Heart left ventricle (tissue), 16 donors: Measurements from ENCODE around the gene NTRK2. TPM values are rescaled to one million over a fixed set of nuclear protein-coding genes. Genes with fewer than 3 reads are reported as not detected.

Experiments used
- ATAC-seq, 4 donors: fragments of 200-7000 bp; cut with Tn5 transposase; one replicate each; pipeline ENCODE4 v1.9.1; 2020 to 2022; ENCODE audit warnings: moderate library complexity in 4 of 4, mild to moderate bottlenecking in 3 of 4, moderate number of reproducible peaks in 1 of 4
- DNase-seq, 5 donors: peaks; one replicate each; pipeline ENCODE4 v3.0.0-alpha.2; 2020
- H3K27ac ChIP-seq, 12 donors: fragments of 200-600 bp; sonication (generic) in 4 of 12; one replicate each; pipeline versions ENCODE4 v1.5.0 to v1.8.0; 2016 to 2022; ENCODE audit warnings: mild to moderate bottlenecking in 2 of 12
- H3K27me3 ChIP-seq, 9 donors: fragments of 200-600 bp; sonication (generic) in 2 of 9; one replicate each; pipeline versions ENCODE4 v1.5.1 to v1.8.0; 2016 to 2022; ENCODE audit warnings: mild to moderate bottlenecking in 3 of 9
- H3K36me3 ChIP-seq, 9 donors: fragments of 200-600 bp; sonication (generic) in 2 of 9; one replicate each; pipeline versions ENCODE4 v1.5.0 to v1.8.0; 2018 to 2022; ENCODE audit warnings: mild to moderate bottlenecking in 2 of 9
- H3K4me1 ChIP-seq, 12 donors: fragments of 200-600 bp; sonication (generic) in 4 of 12; one replicate each; pipeline versions ENCODE4 v1.5.0 to v1.8.0; 2016 to 2022; ENCODE audit warnings: mild to moderate bottlenecking in 3 of 12
- H3K4me3 ChIP-seq, 12 donors: fragments of 200-600 bp; sonication (generic) in 4 of 12; one replicate each; pipeline versions ENCODE4 v1.5.0 to v1.8.0; 2017 to 2022; ENCODE audit warnings: mild to moderate bottlenecking in 9 of 12, moderate library complexity in 4 of 12
- H3K9me3 ChIP-seq, 12 donors: fragments of 200-600 bp; sonication (generic) in 4 of 12; one replicate each; pipeline versions ENCODE4 v1.5.0 to v1.8.0; 2016 to 2022; ENCODE audit warnings: mild to moderate bottlenecking in 1 of 12
- POLR2A ChIP-seq, 2 donors: fragments of 450-650 bp; IDR thresholded peaks; one replicate each; pipeline ENCODE4 v1.6.1; 2017; ENCODE audit warnings: antibody characterized with exemption in 2 of 2, mild to moderate bottlenecking in 2 of 2, moderate library complexity in 2 of 2
- WGBS, 4 donors: extraction: QIAGEN DNeasy Blood & Tissue Kit in 2 of 4; methylation state at CpG; one replicate each; pipeline versions ENCODE4 v1.1.5 to v1.1.7; 2013 to 2018; 5-methylcytosine and 5-hydroxymethylcytosine counted together
- intact Hi-C, 10 donors: fragments of 100-400 bp; cut with DNase I; formaldehyde crosslinking; loops; one replicate each; pipeline versions ENCODE4 v1.11.1 to v1.14.2; 2022
- polyA plus RNA-seq, 2 donors: library from polyadenylated mRNA; stranded (reverse); fragments of 200-250 nt; gene quantifications; one replicate each; pipeline ENCODE4 v1.2.3, GENCODE V29; 2013
- total RNA-seq, 9 donors: library from RNA; depleted of rRNA in 2 of 9; stranded (reverse); fragments of >200 nt in 2 of 9; fragmentation: NEBNext Ultra II Directional in 3 of 9; extraction: Animal tissue kit (Norgen Biotek cat#: 25700) in 3 of 9; gene quantifications; one replicate each; pipeline versions ENCODE4 v1.1.0 to v1.2.4, GENCODE V29; 2016 to 2023
- TF ChIP-seq, protein P1 (sequence below), 12 donors: fragments of 200-600 bp; sonication (generic) in 4 of 12; IDR thresholded peaks; one replicate each; pipeline versions ENCODE4 v1.5.0 to v1.8.0; 2018 to 2022; ENCODE audit warnings: antibody characterized with exemption in 12 of 12, mild to moderate bottlenecking in 5 of 12
- donor health status: ischemic (EF 13 %, LVEDD 7.1; RV severe dilation, severe dysfunction).
- donor health status: healthy with polysubstance abuse.
- donor health status: DM: no; HTN: yes; CAD: no.
- donor health status: DM: no; HTN: no; CAD: no.
- donor health status: ischemic (EF 25% LVEDD 6.9; RV normal size, moderate dysfunction).
- donor health status: ischemic (EF 25% LVEDD 5.7; RV mildly dilated, moderate dysfunction).
- donor health status: healthy.
- donor health status: DM: yes; HTN: yes; CAD: no.
- donor health status: ischemic (EF 35%, LVEDD 5.7; RV mildly dilated, moderate dysfunction).
- donor health status: nonischemic (EF 11% LVEDD 7.7; RV severe dilation, severe dysfunction).
- donor health status: DM: yes; HTN: yes; CAD: no.
- donor health status: PGD.
- donor health status: ischemic (EF 29% LVEDD 5.4; RV normal size, mild dysfunction).
- donor health status: nonischemic (EF 23%, LVEDD 6.1; RV moderate dilation, normal function).

Gene NTRK2
- total and polyA plus RNA-seq, 11 donors, result 0.86 to 16.0 (median 2.4) TPM

DNA sequence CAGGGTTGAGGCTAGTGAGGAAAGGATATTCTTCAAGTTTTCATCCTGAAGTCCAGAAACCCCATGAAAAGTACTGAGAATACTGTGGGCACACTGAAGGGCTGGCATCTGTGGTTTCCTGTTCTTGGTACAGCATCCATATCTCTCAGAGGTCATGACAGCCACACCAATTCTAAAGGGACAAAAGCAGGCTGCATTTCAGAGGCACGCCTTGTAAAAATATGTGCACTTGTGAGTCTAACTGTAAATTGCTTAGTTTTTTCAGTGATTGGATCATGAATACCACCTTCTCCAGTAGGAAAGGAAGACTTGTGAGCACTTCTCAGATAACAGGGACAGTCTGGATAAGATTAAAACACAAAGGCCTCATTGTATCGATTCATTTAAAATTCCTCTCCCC is 230.9 kb downstream of the NTRK2 start:
- DNase-seq (no peak), ATAC-seq (no peak)
- Histone ChIP-seq H3K4me1 (peaks cover 0 to 3% (median 0%) of the 10 kb centered on the region in 12 donors), H3K27me3 (no peaks in the 10 kb centered on the region), H3K36me3 (no peaks in the 10 kb centered on the region), H3K9me3 (no peaks in the 10 kb centered on the region), H3K27ac (no peak overlapping the region), H3K4me3 (no peak overlapping the region)
- TF ChIP-seq, protein P1, sequence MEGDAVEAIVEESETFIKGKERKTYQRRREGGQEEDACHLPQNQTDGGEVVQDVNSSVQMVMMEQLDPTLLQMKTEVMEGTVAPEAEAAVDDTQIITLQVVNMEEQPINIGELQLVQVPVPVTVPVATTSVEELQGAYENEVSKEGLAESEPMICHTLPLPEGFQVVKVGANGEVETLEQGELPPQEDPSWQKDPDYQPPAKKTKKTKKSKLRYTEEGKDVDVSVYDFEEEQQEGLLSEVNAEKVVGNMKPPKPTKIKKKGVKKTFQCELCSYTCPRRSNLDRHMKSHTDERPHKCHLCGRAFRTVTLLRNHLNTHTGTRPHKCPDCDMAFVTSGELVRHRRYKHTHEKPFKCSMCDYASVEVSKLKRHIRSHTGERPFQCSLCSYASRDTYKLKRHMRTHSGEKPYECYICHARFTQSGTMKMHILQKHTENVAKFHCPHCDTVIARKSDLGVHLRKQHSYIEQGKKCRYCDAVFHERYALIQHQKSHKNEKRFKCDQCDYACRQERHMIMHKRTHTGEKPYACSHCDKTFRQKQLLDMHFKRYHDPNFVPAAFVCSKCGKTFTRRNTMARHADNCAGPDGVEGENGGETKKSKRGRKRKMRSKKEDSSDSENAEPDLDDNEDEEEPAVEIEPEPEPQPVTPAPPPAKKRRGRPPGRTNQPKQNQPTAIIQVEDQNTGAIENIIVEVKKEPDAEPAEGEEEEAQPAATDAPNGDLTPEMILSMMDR (IDR thresholded peaks at IDR 0.05), result no peak
- TF ChIP-seq POLR2A (IDR thresholded peaks at IDR 0.05), result no peak
- intact Hi-C loops, result no loop called here
- WGBS, 4 donors, result 64 to 76% (median 72%) methylated on average over 2 of the region's 2 CpGs

GRCh38 chr9:84903963-84904362 is 234.4 kb downstream of the NTRK2 start:
- ATAC-seq (no peak), DNase-seq (no peak)
- H3K9me3 ChIP-seq, result no peaks in the 10 kb centered on the region
- no peaks in the 10 kb centered on the region for H3K27me3 ChIP-seq
- TF ChIP-seq, protein P1 (IDR thresholded peaks at IDR 0.05), result no peak
- TF ChIP-seq POLR2A (IDR thresholded peaks at IDR 0.05), result no peak
- WGBS, 4 donors, result 81 to 88% (median 87%) methylated on average over 2 of the region's 2 CpGs
- intact Hi-C loops, result no loop called here
- H3K36me3 ChIP-seq, result no peaks in the 10 kb centered on the region
- no peaks in the 10 kb centered on the region for H3K4me1 ChIP-seq
- no peak overlapping the region for H3K27ac ChIP-seq
- no peak overlapping the region for H3K4me3 ChIP-seq

- H3K4me3 ChIP-seq, result no peak overlapping the region
- ATAC-seq (no peak), DNase-seq (no peak)
- intact Hi-C loops, result no loop called here
- no peak overlapping the region for H3K27ac ChIP-seq
- H3K27me3 ChIP-seq, result no peaks in the 10 kb centered on the region
- H3K4me1 ChIP-seq, result peaks cover 0 to 3% (median 0%) of the 10 kb centered on the region in 12 donors
- TF ChIP-seq, protein P1 (IDR thresholded peaks at IDR 0.05), result no peak
- no peak for TF ChIP-seq POLR2A (IDR thresholded peaks at IDR 0.05)
- WGBS, 4 donors, result 90 to 97% (median 93%) methylated on average over 2 of the region's 2 CpGs
- H3K9me3 ChIP-seq, result peaks cover 0 to 2% (median 0%) of the 10 kb centered on the region in 12 donors
- no peaks in the 10 kb centered on the region for H3K36me3 ChIP-seq
Measured at GRCh38 chr9:84916769-84917168, 247.2 kb downstream of the NTRK2 start.

DNA sequence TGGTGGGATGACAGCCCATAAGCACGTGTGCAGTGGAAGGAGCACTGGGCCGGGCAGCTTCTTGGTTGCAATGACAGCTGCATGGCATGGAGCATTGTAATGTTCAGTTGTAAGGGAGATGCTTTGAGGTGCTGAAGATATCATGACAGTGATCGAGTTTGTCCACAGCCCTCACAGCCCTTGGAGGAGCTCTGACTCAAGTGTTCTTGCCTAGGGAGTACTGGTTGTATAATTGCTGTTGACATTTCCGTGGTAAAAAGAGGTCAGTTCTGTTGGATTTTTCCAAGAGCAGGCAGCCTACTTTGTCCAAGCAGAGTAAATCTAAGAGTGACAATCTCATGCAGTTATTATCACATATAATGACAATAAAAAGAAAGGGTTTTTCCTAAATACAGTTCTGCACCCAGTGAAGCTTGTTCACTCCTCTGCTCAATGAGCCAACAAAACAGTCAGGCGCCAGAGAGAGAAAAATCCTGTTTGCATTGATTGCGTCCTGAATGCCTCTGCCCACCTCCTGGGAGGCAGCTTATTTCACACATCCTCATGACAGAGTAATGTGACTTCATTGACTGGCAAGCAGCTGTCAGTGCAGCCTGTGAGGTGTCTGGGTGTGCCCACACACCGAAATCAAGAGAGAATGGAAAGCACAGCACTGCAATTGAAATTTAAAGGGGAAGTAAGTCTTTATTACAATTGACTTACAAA is 248.0 kb downstream of the NTRK2 start:
- intact Hi-C loops, result no loop called here
- 59 to 71% (median 65%) methylated on average over 7 of the region's 7 CpGs for WGBS, 4 donors
- Histone ChIP-seq H3K36me3 (no peaks in the 10 kb centered on the region), H3K27ac (no peak overlapping the region), H3K4me1 (peaks cover 0 to 3% (median 0%) of the 10 kb centered on the region in 12 donors), H3K9me3 (no peaks in the 10 kb centered on the region), H3K4me3 (no peak overlapping the region), H3K27me3 (no peaks in the 10 kb centered on the region)
- ATAC-seq (no peak), DNase-seq (no peak)
- TF ChIP-seq, protein P1 (IDR thresholded peaks at IDR 0.05), result no peak
- TF ChIP-seq POLR2A (IDR thresholded peaks at IDR 0.05), result no peak
